Activated naive CD4-positive, alpha-beta T cell (primary cell): ENCODE data around the gene HECW1.
"Not testable (repeated sequence)": the region's sequence is repeated elsewhere in the genome, so short reads cannot be mapped to it uniquely, and the experiment has no call there.

ENCODE experiments used
- DNase-seq, 4 experiments: peaks; one replicate each; lab custom pipeline; 2025; lab: John Stamatoyannopoulos, UW

Gene HECW1

DNA sequence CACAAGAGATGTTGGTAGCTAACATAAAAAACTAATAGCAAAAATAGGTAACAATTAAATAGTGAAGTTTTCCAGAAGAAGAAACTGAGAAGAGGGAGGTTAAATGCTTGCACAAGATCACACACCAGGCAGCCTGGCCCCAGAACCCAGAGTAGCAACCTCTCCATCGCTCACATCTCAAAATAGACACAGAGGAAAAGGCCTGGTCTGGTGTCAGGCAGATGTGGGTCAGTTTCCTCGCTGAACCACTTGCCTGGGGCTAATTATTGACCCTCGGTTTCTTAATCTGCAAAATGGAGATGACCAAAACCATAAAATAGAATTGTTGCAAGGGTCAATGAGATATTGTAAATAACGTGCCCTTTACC lies 425.9 kb downstream of the HECW1 start:
- DNase-seq = no peak

DNA sequence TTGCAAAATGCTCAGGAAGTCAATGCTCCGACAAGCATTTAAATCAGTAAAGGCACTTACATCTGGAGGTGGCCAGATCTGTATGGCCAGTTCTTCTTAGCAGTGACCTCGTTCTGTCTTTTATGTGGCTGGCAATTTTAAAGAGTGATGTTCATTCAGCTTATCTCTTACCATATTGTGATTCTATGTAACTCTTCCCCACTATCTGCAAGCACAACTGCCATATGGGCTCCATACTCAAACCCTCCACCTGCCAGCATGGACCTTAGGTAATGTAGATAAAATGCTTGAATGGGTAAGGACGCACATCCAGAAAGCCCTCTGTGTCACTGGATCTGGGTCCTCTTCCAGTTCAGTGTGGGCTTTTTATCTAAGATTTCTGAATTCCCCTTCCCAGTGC lies 428.0 kb downstream of the HECW1 start:
- no peak for DNase-seq

DNA sequence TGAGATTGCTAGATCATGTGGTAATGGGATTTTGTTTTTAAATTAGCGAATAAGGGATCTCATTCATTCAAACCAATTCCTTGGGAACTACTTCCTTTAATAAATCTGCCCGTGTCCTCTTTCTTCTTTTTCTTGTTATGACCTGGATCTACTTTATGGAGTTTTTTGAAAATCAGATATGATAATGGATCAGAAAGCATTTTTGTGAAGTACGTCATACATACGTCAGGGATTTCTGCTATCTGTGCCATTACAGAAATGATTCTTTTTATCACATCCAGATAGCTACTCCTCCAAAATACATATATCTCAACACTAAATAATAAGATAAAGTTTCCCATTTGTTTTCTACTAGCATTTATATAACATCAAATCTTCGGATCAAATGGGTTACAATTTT lies 430.3 kb downstream of the HECW1 start:
- DNase-seq = no peak

DNA sequence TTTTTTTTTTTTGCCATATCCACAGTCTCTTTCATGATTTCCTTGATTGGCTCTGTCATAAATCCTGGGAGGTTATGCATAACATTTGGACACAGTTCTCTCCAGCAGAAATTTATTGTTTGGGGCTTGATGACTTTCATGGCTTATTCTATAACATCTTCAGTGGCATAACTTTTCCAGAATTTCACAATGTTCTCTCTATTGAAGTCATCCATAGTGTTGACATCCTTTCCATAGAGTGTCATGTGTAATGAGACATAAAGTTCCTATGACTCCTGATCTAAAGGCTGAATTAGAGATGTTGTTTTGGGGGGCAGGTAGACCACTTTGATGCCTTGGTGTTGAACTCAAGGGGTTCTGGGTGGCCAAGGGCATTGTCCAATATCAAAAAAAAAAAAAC lies 433.8 kb downstream of the HECW1 start:
- DNase-seq = no peak

DNA sequence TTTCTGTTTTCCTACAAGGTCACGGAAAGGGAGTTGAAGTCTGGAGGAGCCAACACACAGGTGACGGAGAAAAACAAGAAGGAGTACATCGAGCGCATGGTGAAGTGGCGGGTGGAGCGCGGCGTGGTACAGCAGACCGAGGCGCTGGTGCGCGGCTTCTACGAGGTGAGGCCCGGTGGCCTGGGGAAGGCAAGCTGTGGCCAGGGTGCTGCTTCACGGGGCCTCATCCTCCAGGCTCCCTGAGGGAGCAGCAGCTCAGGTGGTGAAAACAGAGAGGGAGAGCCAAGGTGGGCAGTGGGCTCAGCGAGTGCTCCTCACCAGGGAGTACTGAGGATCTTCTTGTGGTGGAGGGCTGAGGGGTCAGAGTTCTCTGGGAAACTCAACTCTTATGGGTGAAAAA lies 438.0 kb downstream of the HECW1 start:
- DNase-seq = no peak

DNA sequence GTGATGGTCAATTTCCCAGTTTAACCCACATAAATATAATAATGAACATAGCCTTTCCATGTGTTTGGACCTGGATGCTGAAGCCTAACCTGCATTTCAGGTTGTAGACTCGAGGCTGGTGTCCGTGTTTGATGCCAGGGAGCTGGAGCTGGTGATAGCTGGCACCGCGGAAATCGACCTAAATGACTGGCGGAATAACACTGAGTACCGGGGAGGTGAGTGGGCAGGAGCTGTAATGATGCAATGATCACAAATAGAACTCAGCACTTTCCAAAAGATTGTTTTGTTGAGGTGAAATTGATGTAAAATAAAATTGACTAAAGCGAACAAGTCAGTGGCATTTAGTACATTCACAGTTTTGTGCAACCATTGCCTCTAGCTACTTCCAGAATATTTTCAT lies 439.7 kb downstream of the HECW1 start:
- no peak for DNase-seq

DNA sequence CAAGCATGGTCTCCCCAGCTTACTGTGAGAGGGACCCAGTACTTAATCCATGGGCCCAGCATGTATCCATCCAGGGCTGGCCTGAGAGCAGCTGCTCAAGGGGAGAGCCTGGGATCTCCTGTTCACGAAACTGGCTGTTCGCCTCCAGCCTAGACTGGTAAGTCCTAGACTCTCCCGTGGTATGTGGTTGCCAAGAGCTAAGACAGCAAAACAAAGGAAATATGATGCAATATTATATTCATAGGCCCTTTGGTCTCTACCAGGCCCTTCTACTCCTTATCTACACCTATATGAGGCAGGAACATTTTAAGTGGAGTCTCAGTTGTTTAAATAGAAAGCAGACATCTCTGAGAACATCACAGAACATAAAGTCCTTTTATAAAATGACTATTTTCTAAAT lies 441.6 kb downstream of the HECW1 start:
- no peak for DNase-seq

DNA sequence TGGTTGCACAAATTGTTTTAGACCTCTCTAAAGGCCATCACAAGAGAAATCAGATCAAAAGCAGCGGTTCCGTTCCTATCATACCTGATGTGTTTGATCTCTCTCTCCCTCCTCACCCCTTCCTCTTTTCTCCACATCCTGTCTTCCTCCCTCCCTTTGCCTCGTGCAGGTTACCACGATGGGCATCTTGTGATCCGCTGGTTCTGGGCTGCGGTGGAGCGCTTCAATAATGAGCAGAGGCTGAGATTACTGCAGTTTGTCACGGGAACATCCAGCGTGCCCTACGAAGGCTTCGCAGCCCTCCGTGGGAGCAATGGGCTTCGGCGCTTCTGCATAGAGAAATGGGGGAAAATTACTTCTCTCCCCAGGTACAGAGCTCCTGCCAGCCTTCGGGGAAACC lies 442.0 kb downstream of the HECW1 start:
- no peak for DNase-seq

DNA sequence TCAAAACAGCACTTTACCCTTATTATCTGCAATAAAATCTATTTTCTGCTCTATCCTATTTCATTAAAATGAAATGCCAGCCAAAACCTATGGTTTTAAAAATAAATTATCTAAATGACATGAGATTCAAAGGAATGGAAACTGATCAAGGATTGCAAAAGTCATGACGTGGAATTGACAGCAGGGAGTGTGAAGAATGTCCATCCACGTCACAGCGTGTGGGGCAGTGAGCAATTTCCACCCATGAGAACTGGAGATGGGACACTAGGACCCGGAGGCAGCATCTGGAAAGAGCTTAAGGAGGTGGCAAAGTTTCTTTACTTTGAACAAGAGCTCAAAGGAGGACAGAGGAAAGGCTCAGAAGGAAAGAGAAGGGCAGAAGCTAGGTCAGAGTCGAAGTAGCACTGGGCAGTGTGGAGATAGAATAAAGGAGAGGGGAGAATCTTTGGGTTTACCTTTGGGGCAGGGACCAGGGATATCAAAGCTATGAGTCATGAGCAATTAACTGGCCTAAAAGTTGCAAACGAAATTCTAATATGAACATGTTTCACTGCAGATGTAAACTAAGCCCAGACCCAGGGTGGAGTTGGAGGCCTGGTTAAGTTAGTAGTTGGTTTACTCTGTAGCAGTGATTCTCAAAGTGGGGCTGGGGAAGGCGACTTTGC lies 445.5 kb downstream of the HECW1 start:
- no peak for DNase-seq

DNA sequence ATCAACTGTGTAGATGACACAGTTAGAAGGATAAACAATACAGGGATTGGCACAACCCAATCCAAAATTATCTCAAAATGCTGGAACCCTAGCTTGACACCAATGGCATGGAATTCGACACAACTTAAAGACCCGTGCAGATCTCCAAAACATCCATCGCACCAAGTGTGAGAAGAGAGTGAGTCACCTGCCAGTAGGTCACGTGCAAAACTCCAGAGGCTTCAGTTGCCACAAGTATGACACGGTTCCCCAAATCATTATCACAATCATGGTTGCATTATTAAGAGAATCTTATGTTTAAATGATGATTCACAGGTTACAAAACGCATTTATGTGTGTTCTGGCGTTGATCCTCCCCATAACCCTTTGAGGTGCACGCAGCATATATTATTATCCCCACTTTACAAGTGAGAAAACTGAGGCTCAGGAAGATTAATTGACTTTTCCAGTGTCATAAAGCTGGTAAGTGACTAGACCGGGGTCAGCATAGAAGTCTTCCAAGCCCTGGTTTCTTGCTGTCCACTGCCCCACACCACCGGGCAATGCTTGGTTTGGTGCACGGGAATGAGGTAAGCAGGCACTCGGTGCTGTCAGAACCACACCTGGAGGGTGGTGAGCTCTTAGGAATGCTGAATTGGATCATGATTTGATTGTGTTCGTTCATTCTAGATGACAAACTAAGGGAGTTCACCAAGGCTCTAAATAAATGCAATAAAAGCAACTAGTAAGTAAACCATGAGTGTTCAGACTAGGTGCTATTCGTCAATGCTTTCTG lies 446.9 kb downstream of the HECW1 start:
- no peak for DNase-seq

DNA sequence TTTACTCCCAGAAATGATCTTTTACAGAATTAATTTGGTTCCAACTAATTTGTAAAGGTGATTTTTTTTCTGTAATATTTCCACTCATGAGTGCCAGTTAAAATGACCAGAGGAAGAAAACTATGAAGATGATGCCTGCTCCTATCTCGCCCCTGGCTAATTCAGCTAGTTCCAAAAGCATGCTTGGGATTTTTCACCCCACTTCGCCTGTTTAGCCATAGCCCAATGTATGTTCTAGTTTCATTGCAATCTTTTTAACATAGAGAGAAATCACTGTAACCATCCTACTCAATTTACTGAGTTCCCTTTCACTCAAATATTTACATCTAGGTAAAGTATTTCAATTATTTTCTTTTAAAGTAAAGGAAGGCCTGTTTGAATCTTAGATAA lies 447.5 kb downstream of the HECW1 start:
- DNase-seq = no peak

DNA sequence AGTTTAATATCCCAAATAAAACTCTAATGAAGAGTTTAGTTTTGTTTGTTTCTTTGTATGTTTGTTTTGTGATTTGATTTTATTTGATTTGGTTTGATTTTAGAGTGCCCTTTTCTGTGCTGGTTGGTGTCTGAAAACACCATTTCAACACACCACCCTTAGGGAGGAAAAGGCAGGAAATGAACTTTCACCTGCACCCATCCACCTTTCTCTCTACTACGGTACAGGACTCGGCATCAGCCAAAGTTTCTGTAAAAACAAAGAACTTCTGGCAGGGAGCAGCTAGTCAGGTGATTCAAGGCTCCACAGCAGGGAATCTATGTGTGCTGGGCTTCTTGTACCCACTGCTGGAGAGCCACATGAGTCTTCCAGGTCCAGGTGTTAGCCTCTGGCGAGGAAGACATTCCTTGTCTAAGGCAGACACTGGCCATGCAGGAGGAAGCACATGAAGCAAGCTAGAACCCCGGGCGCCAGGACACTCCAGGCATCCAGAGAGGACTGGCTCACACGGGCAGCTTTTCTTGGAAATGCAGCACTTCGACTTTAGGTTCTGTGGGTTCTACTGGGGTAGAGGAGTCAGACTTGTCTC lies 448.4 kb downstream of the HECW1 start:
- DNase-seq = no peak

DNA sequence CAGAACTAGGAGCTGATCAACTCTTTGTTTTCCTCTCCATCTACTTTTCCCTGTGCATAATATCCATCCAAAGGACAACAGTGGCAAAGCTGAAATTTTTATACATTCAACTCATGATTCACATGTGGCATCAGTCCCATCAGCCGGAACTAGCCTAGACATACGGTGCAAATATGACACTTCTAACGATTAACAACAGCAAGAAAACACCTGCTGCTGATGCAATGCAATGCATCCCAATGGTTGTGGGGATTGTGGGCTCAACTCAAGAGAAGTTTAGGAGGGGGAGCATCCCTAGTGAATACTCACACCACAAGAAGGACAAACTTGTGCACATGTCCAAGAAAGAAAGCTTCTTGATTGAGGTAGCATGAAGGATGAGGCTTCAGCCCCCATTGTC lies 449.9 kb downstream of the HECW1 start:
- DNase-seq = no peak

DNA sequence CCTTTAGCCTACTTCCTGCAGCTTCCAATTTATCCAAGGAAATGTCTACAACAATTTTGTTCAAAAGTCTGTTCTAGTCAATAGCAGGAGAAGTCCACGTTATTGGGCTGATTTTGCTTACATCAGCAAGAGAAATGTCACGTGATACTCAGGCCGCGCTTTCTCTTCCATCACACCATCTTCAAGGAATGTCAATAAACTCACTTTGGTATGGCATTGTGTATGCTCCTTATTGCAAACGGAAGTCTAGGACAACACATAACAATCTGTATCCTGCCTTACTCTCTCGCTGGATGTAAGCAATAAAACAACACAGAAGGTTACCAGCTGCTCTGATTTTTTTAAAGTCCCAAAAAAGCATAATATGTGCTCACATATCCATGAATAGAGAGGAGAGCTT lies 453.3 kb downstream of the HECW1 start:
- no peak for DNase-seq

DNA sequence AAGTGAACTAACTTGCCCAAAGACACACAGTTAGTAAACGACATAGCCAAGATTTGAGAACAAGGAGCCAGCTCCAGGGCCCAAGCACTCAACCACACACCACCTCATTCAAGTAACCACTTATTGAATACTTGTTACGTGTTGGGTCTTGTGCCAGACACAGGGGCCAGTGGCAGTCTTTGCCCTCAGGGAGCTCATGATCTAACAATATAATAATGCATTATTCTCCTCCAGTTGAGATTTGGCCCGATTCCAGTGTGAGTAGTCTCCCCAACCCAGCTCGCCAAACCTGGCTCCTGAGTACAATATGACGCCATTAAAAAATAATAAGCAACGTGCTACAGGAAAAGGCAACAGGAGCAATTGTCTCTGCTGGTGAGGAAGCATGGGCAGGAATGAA lies 456.1 kb downstream of the HECW1 start:
- no peak for DNase-seq

DNA sequence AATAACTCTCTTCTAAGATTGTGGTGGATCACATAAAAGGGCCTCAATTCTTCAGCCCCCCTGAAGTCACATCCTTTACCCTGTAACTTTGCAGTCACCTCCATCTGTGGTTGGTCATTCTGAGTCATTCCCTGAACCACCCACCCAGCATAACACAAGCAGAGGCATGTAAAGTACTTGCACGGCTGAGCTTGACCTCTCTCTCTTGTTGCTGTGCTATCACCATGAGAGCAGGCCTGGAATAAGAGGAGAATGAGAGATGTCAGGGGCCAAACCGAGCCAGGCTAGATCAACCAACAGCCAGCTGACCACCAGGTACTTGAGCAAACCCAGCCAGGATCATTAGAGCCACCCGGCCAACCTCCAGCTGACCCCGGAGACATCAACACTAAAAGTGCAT lies 457.0 kb downstream of the HECW1 start:
- no peak for DNase-seq

DNA sequence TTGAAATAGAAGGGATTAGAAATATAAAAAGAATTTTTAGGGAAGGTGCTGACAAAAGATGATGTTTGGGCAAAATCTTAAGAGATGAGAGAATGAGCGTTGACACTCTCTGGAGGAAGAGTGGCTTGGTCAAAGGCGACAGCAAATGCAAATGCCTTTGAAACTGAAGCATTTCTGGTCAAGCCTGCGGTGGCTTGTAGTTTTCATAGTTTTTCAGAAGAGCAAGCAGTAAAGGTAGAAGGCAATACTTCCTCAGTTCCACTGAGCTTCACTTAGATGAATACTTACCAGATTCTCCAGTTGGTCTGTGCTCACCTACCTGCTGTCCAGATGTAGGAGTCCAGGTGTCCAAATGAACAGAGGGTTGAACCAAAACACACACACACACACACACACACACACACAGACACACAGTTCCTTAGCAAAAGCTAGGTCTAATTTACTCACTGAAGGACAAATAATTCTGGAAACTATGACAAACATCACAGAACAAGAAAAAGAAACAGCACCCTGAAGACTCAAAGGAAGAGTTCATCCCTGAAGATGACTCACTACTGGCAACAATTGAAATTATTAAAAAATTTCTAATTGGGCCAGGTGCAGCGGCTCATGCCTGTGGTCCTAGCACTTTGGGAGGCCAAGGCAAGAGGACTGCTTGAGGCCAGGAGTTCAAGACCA lies 458.4 kb downstream of the HECW1 start:
- DNase-seq = no peak

DNA sequence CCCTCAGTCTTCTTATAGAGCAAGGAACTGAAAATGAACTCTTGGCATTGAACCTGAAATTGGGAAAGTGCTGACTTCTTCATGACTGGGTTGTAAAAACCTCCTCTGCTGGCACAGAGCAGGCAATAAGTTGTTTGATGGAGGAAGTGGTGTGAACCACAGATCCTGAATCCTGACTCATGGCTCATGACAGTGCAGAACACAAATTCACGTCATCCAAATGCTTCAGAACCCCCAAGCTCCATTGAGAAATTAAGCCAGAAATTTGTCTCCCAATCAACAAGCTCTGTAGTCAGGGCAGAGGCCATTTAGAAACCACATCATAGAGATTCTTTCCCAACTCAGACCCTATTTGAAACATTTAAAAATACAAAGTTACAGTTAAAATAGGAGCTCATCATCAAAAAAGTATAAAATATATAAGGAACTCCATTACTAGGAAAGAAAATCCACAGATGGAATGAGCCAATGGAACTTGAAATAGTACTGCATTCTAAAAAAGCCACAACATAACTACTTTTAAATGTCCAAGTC lies 460.1 kb downstream of the HECW1 start:
- DNase-seq = no peak

DNA sequence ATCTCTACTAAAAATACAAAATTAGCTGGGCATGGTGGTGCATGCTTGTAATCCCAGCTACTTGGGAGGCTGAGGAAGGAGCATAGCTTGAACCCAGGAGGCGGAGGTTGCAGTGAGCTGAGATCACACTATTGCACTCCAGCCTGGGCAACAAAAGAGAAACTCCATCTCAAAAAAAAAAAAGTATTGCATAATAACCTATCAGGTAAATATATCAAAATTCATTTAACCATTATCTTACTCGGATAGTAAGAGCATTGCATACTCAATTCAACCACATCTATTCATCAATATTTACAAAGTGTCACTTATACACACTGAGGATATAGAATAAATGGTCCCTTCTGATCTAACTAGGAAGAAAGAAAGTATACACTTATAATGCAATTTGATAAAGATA lies 461.4 kb downstream of the HECW1 start:
- not testable (repeated sequence) for DNase-seq

DNA sequence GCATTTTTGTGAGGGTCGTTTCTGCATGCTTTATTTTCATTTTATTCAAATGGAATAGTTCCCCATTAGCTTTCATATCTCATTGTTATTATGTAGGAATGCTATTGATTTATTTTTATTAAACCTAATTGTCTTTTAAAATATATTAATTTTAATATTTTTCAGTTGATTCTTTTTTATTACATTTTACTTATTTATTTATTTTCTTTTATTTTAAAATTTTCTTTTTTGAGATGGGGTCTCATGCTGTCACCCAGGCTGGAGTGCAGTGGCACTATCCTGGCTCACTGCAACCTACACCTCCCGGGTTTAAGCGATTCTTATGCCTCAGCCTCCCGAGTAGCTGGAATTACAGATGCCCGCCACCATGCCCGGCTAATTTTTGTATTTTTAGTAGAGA lies 463.1 kb downstream of the HECW1 start:
- no peak for DNase-seq

DNA sequence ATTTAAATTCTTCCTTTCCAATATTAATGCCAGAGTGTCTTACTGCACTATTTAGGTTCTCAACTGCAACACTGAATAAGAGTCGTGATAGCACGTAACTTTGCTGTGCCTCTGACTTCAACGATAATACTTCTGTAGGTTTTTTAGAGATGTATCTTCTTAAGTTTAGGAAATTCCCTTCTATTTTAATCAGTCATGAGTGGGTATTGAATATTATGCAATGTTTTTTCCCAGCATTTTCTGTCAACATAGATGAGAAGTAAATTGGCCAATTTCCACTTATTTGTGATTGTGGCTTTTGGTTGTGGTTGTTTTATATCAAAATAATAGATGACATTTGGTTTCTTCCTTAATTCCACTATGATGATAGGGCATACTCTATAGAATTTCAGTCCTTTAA lies 463.8 kb downstream of the HECW1 start:
- no peak for DNase-seq

DNA sequence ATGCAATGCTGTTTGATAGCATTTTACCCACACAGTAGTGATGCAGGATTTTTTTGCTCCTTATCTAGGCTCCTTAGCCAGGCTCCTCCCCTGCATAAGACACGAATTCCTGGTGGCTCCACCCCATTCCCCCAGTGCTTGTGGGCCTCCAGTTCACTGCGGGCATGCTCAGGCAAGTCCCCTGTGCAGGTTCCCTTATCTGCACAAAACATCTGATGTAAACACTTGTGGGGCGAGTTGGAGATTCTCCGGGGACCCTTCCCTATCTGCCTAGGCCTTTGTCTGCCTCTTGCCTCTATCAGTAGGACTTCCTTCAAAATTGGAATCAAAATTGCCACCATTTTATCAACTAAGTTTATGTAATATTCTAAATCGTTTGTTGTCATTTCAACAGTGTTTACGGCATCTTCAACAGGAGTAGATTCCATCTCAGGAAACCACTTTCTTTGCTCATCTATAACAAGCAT lies 465.1 kb downstream of the HECW1 start:
- no peak for DNase-seq
